Fibroblast of lung (primary cell): Measurements from ENCODE around the gene KRT80. TPM values are rescaled to one million over a fixed set of nuclear protein-coding genes. Genes with fewer than 3 reads are reported as not detected.

Experiments used
- DNase-seq, 2 donors: peaks; one replicate each; pipeline versions ENCODE4 v3.0.0 to v3.0.0-alpha.2; 2010; ENCODE audit warnings: low read depth in 2 of 2
- H2AFZ ChIP-seq: 2 replicates; pipeline ENCODE4 v1.5.1; 2012; ENCODE audit warnings: low read length, control low read depth, inconsistent platforms
- H3K27ac ChIP-seq: 2 replicates; pipeline ENCODE4 v1.5.1; 2011; ENCODE audit warnings: low read length, control low read depth; ENCODE audit not compliant: insufficient read depth
- H3K27me3 ChIP-seq: 2 replicates; pipeline ENCODE4 v1.5.1; 2011; ENCODE audit warnings: mild to moderate bottlenecking, low read length; ENCODE audit not compliant: control insufficient read depth, insufficient read depth
- H3K36me3 ChIP-seq: 2 replicates; pipeline ENCODE4 v1.5.1; 2011; ENCODE audit warnings: low read length; ENCODE audit not compliant: control insufficient read depth, insufficient read depth
- H3K4me1 ChIP-seq: 2 replicates; pipeline ENCODE4 v1.5.1; 2011; ENCODE audit warnings: low read length; ENCODE audit not compliant: control insufficient read depth, insufficient read depth; ENCODE audit errors: extremely low read depth
- H3K4me2 ChIP-seq: 2 replicates; pipeline ENCODE4 v1.5.1; 2011; ENCODE audit warnings: low read length, control low read depth; ENCODE audit not compliant: insufficient read depth; ENCODE audit errors: extremely low read depth
- H3K4me3 ChIP-seq, 4 experiments: fragments of 200-600 bp in 1 of 4; sonication (generic) in 1 of 4; replicated peaks in 1 of 4; 2 replicates each; pipeline ENCODE4 v1.5.1; 2011 to 2016; ENCODE audit warnings: low read length in 4 of 4, low read depth in 3 of 4, mild to moderate bottlenecking in 3 of 4, control low read depth in 2 of 4, inconsistent platforms in 1 of 4, mixed read lengths in 1 of 4; ENCODE audit not compliant: insufficient read depth in 1 of 4; ENCODE audit errors: control extremely low read depth in 1 of 4
- H3K79me2 ChIP-seq: 2 replicates; pipeline ENCODE4 v1.5.1; 2012; ENCODE audit warnings: mild to moderate bottlenecking, low read length, inconsistent platforms; ENCODE audit not compliant: control insufficient read depth, insufficient read depth
- H3K9ac ChIP-seq: 2 replicates; pipeline ENCODE4 v1.5.1; 2011; ENCODE audit warnings: mild to moderate bottlenecking, low read length, control low read depth; ENCODE audit not compliant: insufficient read depth
- H3K9me3 ChIP-seq: 2 replicates; pipeline ENCODE4 v1.5.1; 2012; ENCODE audit warnings: low read depth, low read length; ENCODE audit not compliant: control insufficient read depth, insufficient read depth
- H4K20me1 ChIP-seq: 2 replicates; pipeline ENCODE4 v1.5.1; 2011; ENCODE audit warnings: low read length; ENCODE audit not compliant: control insufficient read depth, insufficient read depth; ENCODE audit errors: extremely low read depth
- CTCF ChIP-seq, 2 donors: IDR thresholded peaks in 1 of 2; conservative IDR thresholded peaks in 1 of 2; 1 replicate in 1 of 2; 2 replicates in 1 of 2; pipeline ENCODE4 v1.5.1; 2011 to 2012; ENCODE audit warnings: low read length in 2 of 2, control low read depth in 1 of 2, inconsistent platforms in 1 of 2, low read depth in 1 of 2, mild to moderate bottlenecking in 1 of 2
- EZH2 ChIP-seq: IDR thresholded peaks from 2 replicates; pipeline ENCODE4 v1.5.1; 2012; ENCODE audit warnings: low read length, control low read depth, mild to moderate bottlenecking; ENCODE audit errors: missing control alignments
- polyA plus RNA-seq, 2 donors: library from polyadenylated mRNA; depleted of rRNA in 1 of 2; stranded (reverse) in 1 of 2; unstranded in 1 of 2; fragments of >200 nt; gene quantifications; 2 replicates each; pipeline ENCODE4 v1.2.1, GENCODE V29; 2011 to 2012; ENCODE audit warnings: missing spikeins in 1 of 2
- total RNA-seq: library from RNA; depleted of rRNA; stranded (reverse); fragments of >200 nt; gene quantifications from 2 replicates; pipeline ENCODE4 v1.2.1, GENCODE V29; 2014

KRT80 gene
- total and polyA plus RNA-seq, 2 donors (not counting 1 experiment from before 2014, with no cell fraction given) = 0.17 to 1.0 TPM

GRCh38 chr12:52236386-52237050, 44.7 kb upstream of the KRT80 start:
- Histone ChIP-seq H3K4me1 (peaks cover 6% of the 10 kb centered on the region), H3K27ac (no peak overlapping the region), H3K9ac (no peak overlapping the region), H3K79me2 (no peaks in the 10 kb centered on the region), H3K9me3 (no peaks in the 10 kb centered on the region), H3K27me3 (no peaks in the 10 kb centered on the region), H4K20me1 (no peaks in the 10 kb centered on the region), H3K36me3 (no peaks in the 10 kb centered on the region), H3K4me2 (no peak overlapping the region), H2AFZ (no peak overlapping the region), H3K4me3 (no peak overlapping the region)
- DNase-seq = no peak
- no peak for TF ChIP-seq EZH2

- no peak overlapping the region for H2AFZ ChIP-seq
- H3K27me3 ChIP-seq = no peaks in the 10 kb centered on the region
- H3K9me3 ChIP-seq = no peaks in the 10 kb centered on the region
- H3K27ac ChIP-seq = no peak overlapping the region
- peaks cover 13% of the 10 kb centered on the region for H3K4me1 ChIP-seq
- TF ChIP-seq EZH2 (no peak), CTCF (conservative IDR thresholded peaks at IDR 0.05 in 1 of 2, IDR thresholded peaks at IDR 0.05 in 1 of 2; ENCODE audit: low read depth in 1 of 2, low read length in 2 of 2) (no peak)
- no peak overlapping the region for H3K9ac ChIP-seq
- no peaks in the 10 kb centered on the region for H4K20me1 ChIP-seq
- H3K4me3 ChIP-seq = no peak overlapping the region
- DNase-seq = no peak
- H3K36me3 ChIP-seq = no peaks in the 10 kb centered on the region
- H3K79me2 ChIP-seq = no peaks in the 10 kb centered on the region
- H3K4me2 ChIP-seq = no peak overlapping the region
These were observed 44.1 kb upstream of the KRT80 start for GRCh38 chr12:52235822-52236361.

- no peaks in the 10 kb centered on the region for H3K27me3 ChIP-seq
- no peaks in the 10 kb centered on the region for H4K20me1 ChIP-seq
- TF ChIP-seq EZH2 (no peak), CTCF (conservative IDR thresholded peaks at IDR 0.05 in 1 of 2, IDR thresholded peaks at IDR 0.05 in 1 of 2; ENCODE audit: low read depth in 1 of 2, low read length in 2 of 2) (no peak)
- no peak overlapping the region for H2AFZ ChIP-seq
- no peak overlapping the region for H3K4me3 ChIP-seq
- H3K27ac ChIP-seq = no peak overlapping the region
- H3K9me3 ChIP-seq = no peaks in the 10 kb centered on the region
- DNase-seq = no peak
- H3K79me2 ChIP-seq = no peaks in the 10 kb centered on the region
- peaks cover 18% of the 10 kb centered on the region for H3K4me1 ChIP-seq
- H3K4me2 ChIP-seq = no peak overlapping the region
- no peak overlapping the region for H3K9ac ChIP-seq
- no peaks in the 10 kb centered on the region for H3K36me3 ChIP-seq
These were observed 43.4 kb upstream of the KRT80 start for GRCh38 chr12:52235001-52235764.
